ENCODE results near the gene INTS7.
"Not testable (repeated sequence)": the region's sequence is repeated elsewhere in the genome, so short reads cannot be mapped to it uniquely, and the experiment has no call there.

DNA sequence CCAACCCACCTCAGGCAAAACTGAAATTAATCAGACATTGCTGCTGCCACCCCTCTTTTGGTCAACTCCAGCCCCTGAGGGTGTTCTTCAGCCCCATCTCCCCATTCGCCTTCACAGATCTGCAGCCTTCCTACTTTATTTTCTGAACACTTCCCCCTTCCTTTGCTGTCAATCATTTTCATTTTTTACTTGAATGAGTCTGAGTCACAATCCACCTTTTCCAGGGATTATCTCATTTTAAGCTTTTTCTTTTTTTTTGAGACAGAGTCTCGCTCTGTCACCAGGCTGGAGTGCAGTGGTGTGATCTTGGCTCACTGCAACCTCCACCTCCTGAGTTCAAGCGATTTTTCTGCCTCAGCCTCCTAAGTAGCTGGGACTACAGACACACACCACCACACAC is 118.9 kb downstream of the INTS7 start:
- TF ChIP-seq, protein P1, sequence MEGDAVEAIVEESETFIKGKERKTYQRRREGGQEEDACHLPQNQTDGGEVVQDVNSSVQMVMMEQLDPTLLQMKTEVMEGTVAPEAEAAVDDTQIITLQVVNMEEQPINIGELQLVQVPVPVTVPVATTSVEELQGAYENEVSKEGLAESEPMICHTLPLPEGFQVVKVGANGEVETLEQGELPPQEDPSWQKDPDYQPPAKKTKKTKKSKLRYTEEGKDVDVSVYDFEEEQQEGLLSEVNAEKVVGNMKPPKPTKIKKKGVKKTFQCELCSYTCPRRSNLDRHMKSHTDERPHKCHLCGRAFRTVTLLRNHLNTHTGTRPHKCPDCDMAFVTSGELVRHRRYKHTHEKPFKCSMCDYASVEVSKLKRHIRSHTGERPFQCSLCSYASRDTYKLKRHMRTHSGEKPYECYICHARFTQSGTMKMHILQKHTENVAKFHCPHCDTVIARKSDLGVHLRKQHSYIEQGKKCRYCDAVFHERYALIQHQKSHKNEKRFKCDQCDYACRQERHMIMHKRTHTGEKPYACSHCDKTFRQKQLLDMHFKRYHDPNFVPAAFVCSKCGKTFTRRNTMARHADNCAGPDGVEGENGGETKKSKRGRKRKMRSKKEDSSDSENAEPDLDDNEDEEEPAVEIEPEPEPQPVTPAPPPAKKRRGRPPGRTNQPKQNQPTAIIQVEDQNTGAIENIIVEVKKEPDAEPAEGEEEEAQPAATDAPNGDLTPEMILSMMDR (IDR thresholded peaks at IDR 0.05): not testable (repeated sequence)
- not testable (repeated sequence) for TF ChIP-seq POLR2A (IDR thresholded peaks at IDR 0.05)
